Stimulated activated CD8-positive, alpha-beta memory T cell treated with anti-CD3 and anti-CD28 coated beads, Interleukin-12 subunit alpha, Interleukin-12 subunit beta, amount 100 ng/mL, for 4 hours (primary cell): ENCODE measurements around the gene GNA15.
"Not testable (repeated sequence)": the region's sequence is repeated elsewhere in the genome, so short reads cannot be mapped to it uniquely, and the experiment has no call there.

Experiments
- DNase-seq: peaks from one replicate; pipeline ENCODE4 v3.0.0-alpha.2; 2020; ENCODE audit warnings: low read depth

GNA15 gene

GRCh38 chr19:3190921-3191805 lies 55.3 kb downstream of the GNA15 start:
- no peak for DNase-seq

- DNase-seq, result not testable (repeated sequence)
These were observed 55.9 kb downstream of the GNA15 start for GRCh38 chr19:3191806-3192104.

- no peak for DNase-seq
These were observed 56.4 kb downstream of the GNA15 start for GRCh38 chr19:3192228-3192635.

- no peak for DNase-seq
These were observed 56.9 kb downstream of the GNA15 start for GRCh38 chr19:3192684-3193083.

GRCh38 chr19:3193256-3194105 lies 57.6 kb downstream of the GNA15 start:
- DNase-seq, result no peak

- DNase-seq, result no peak
These were observed 58.6 kb downstream of the GNA15 start for GRCh38 chr19:3194106-3195087.

GRCh38 chr19:3196064-3196932 lies 60.5 kb downstream of the GNA15 start:
- no peak for DNase-seq

- no peak for DNase-seq
These were observed 61.0 kb downstream of the GNA15 start for GRCh38 chr19:3196933-3197205.

- DNase-seq, result no peak
These were observed 63.3 kb downstream of the GNA15 start for GRCh38 chr19:3198901-3199700.

GRCh38 chr19:3201072-3201700 lies 65.4 kb downstream of the GNA15 start:
- no peak for DNase-seq

- DNase-seq, result no peak
These were observed 66.1 kb downstream of the GNA15 start for GRCh38 chr19:3201911-3202310.

GRCh38 chr19:3202346-3202745 lies 66.5 kb downstream of the GNA15 start:
- no peak for DNase-seq

- DNase-seq, result not testable (repeated sequence)
These were observed 67.1 kb downstream of the GNA15 start for GRCh38 chr19:3202895-3203294.

- DNase-seq, result no peak
These were observed 68.2 kb downstream of the GNA15 start for GRCh38 chr19:3203805-3204645.

- no peak for DNase-seq
These were observed 68.9 kb downstream of the GNA15 start for GRCh38 chr19:3204646-3205275.

- DNase-seq, result no peak
These were observed 70.6 kb downstream of the GNA15 start for GRCh38 chr19:3206216-3206953.

GRCh38 chr19:3207461-3208242 lies 71.8 kb downstream of the GNA15 start:
- DNase-seq, result no peak
